GM19455 (cell line): ENCODE measurements around the gene DHRS12.
A peak's percentile ranks its signal among the peaks of the same experiment; 100 is the strongest.
"Not testable (repeated sequence)": the region's sequence is repeated elsewhere in the genome, so short reads cannot be mapped to it uniquely, and the experiment has no call there.

Experiments
- ATAC-seq: cut with Tn5 transposase; IDR thresholded peaks from one replicate; pipeline ENCODE4 v1.9.1; 2021; ENCODE audit not compliant: unreplicated experiment

The DHRS12 gene

GRCh38 chr13:51828730-51829567 is 25.0 kb upstream of the DHRS12 start:
- no peak for ATAC-seq

- ATAC-seq, result no peak
Observed at GRCh38 chr13:51827254-51827653, 23.3 kb upstream of the DHRS12 start.

GRCh38 chr13:51826606-51827005 is 22.6 kb upstream of the DHRS12 start:
- ATAC-seq, result no peak

GRCh38 chr13:51825681-51826254 is 21.8 kb upstream of the DHRS12 start:
- ATAC-seq, result no peak

DNA sequence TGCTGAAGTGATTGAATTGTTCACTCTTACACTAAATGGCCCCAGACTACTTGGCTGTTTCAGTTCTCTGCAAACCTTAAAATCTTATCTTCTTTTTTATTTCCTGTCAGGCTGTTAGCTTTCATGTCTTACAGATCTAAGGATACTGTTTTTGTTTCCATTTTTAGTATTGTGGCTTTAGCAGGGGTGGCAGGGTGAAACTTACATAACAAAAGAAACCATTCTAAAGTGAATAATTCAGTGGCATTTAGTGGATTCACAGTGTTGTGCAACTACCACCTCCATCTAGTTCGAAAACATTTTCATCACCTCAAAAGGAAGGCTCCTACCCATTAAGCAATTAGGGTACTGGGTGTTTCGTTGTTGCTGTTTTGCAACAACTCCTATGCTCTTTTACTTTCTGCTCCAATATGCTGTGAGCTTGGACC is 21.2 kb upstream of the DHRS12 start:
- no peak for ATAC-seq

DNA sequence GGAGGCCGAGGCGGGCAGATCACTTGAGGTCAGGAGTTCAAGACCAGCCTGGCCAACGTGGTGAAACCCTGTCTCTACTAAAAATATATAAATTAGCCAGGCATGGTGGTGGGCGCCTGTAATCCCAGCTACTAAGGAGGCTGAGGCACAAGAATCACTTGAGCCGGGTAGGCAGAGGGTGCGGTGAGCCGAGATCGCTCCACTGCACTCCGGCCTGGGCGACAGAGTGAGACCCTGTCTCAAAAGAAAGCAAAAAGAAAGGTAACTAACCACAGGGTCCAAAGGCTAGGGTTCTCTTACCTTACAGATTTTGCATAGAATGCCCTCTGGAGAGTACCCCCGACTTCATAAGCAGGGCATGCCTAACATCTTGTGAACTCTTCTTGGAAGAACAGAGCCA is 20.7 kb upstream of the DHRS12 start:
- ATAC-seq, result not testable (repeated sequence)

GRCh38 chr13:51823863-51824262 is 19.9 kb upstream of the DHRS12 start:
- no peak for ATAC-seq

DNA sequence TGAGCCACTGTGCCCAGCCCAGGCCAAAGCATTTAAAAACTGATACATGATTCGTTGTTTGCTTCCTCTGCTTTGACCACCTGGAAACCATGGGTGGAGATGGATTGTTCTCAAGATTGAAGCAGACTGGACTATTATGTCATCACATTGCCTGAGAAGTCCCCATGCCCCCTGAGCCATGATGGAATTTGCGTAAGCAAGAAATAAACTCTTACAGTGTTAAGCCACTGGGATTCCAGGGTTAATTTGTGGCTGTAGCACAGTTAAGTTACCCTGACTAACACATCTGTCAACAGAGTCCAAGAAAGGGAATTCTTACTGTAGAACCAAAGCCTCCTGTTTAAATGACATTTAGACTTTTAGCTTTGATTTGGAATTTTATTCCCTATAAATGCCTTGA is 19.4 kb upstream of the DHRS12 start:
- no peak for ATAC-seq

- ATAC-seq, result no peak
Observed at GRCh38 chr13:51822106-51822815, 18.3 kb upstream of the DHRS12 start.

DNA sequence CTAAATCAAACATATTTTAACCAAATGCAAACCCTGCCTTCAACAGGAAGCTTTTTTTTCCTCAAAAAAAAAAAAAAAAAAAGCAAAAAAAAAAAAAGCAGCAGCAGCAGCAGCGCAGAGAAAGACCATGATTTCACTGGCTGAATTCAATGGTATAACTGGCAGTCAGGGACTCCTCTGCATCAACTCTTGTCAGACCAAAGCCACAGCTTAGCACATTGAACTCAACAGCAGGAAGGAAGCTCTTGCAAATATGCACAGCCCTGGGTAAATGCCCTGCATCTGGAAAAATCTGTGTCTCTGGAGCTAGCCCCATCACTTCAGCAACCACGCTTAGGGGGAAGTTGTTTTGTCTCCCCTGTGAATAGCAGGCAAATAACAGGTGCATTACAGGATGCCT is 17.6 kb upstream of the DHRS12 start:
- ATAC-seq, result no peak

GRCh38 chr13:51820016-51820597 is 16.1 kb upstream of the DHRS12 start:
- ATAC-seq, result no peak

- no peak for ATAC-seq
Observed at GRCh38 chr13:51819544-51819943, 15.6 kb upstream of the DHRS12 start.

GRCh38 chr13:51818781-51819511 is 15.0 kb upstream of the DHRS12 start:
- no peak for ATAC-seq

DNA sequence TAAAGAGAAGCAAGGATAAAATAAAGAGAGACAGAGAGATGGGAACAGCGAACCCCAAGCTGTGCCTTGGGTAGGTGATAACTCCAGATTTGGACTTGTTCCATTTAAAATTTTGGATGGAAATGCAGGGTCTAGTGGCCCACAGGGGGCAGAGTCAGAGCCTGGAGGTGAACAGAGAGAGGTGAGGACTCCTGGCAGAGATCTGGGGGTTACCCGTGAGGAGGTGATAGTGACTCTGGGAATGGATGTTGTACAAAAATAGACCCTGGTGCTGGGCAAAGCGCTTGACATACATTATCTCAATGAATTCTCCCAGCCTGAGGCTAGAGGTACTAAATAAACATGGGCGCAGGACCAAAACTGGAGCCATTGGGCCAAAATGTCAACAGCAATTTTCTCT is 14.3 kb upstream of the DHRS12 start:
- no peak for ATAC-seq

- ATAC-seq, result no peak
Observed at GRCh38 chr13:51817717-51818116, 13.8 kb upstream of the DHRS12 start.

GRCh38 chr13:51816604-51817249 is 12.8 kb upstream of the DHRS12 start:
- no peak for ATAC-seq

DNA sequence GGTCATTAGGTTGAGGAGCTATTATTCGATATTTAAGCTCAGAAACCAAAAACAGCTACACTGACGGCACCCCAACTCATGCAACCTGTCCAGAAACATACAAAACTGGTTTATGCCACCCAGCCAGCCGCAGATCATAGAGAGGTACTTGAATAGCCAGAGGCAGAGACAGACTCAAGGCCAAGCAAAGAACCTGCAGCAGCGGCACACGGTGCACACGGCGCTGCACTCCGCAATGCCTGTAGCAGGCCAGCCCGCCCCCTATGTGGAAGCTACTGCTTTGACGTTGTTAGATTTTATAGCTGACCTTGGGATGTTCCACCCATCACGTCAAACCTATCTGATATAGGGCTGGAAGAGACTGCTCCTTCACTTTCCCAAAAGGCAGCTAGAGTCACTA is 11.9 kb upstream of the DHRS12 start:
- no peak for ATAC-seq

- ATAC-seq, result peak; percentile 81
Observed at GRCh38 chr13:51814825-51815650, 11.1 kb upstream of the DHRS12 start.

DNA sequence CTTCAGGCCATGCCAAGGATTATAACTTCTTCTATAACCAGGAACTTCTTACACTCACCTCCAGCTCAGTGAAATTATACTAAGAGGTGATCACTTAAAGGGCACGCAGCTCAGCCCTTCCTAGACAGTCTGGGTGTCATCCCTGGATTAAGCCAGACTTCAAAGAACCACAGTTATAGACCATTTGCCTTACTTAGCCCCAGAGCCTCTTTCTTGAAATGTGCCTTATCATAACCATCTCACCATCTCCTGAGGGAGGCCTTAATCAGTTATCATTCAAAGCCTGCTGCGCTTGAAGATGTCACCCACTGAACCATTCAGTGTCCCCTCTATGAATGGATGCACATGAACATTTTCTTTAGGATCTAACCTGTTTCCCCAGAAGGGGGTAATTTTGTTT is 10.1 kb upstream of the DHRS12 start:
- no peak for ATAC-seq
